GM06990 (cell line): Measurements from ENCODE around the gene NHS.

Experiments
- DNase-seq: peaks from one replicate; pipeline ENCODE4 v3.0.0-alpha.2; 2011; ENCODE audit not compliant: insufficient read length; ENCODE audit errors: extremely low read depth
- H3K27me3 ChIP-seq: replicated peaks from 2 replicates; pipeline ENCODE4 v1.6.0; 2011; ENCODE audit warnings: low read length; ENCODE audit not compliant: control insufficient read depth, insufficient read depth
- H3K36me3 ChIP-seq: 2 replicates; pipeline ENCODE4 v1.5.1; 2011; ENCODE audit warnings: low read length; ENCODE audit not compliant: control insufficient read depth, insufficient read depth
- H3K4me3 ChIP-seq: replicated peaks from 2 replicates; pipeline ENCODE4 v1.5.1; 2011; ENCODE audit warnings: low read depth, mild to moderate bottlenecking, control low read depth, low read length
- CTCF ChIP-seq: IDR thresholded peaks from 2 replicates; pipeline ENCODE4 v1.5.1; 2011; ENCODE audit warnings: low read length, control low read depth, mild to moderate bottlenecking, inconsistent platforms; ENCODE audit not compliant: insufficient read depth, poor library complexity, severe bottlenecking

NHS gene

GRCh38 chrX:17375367-17375636 is 302 bp downstream of the NHS start:
- DNase-seq, result no peak
- H3K4me3 ChIP-seq, result no peak overlapping the region

GRCh38 chrX:17375637-17376430 is 834 bp downstream of the NHS start:
- DNase-seq, result peak; percentile 1

More at GRCh38 chrX:17375367-17375636, 302 bp downstream of the NHS start:
- no peak for TF ChIP-seq CTCF
- Histone ChIP-seq H3K27me3 (no peaks in the 10 kb centered on the region; the same call in 1 of the 2 replicates), H3K36me3 (no peaks in the 10 kb centered on the region)

GRCh38 chrX:17376431-17377077 is 1.6 kb downstream of the NHS start:
- H3K27me3 ChIP-seq, result no peaks in the 10 kb centered on the region; the same call in 1 of the 2 replicates
- no peak for TF ChIP-seq CTCF
- peak; percentile 3 for DNase-seq

More at GRCh38 chrX:17375637-17376430, 834 bp downstream of the NHS start:
- H3K36me3 ChIP-seq, result no peaks in the 10 kb centered on the region
- no peak for TF ChIP-seq CTCF
- H3K27me3 ChIP-seq, result no peaks in the 10 kb centered on the region; the same call in 1 of the 2 replicates
- H3K4me3 ChIP-seq, result no peak overlapping the region

GRCh38 chrX:17377091-17377717 is 2.2 kb downstream of the NHS start:
- peak; percentile 10 for DNase-seq
- TF ChIP-seq CTCF, result no peak
- H3K27me3 ChIP-seq, result no peaks in the 10 kb centered on the region; the same call in 1 of the 2 replicates
- H3K36me3 ChIP-seq, result no peaks in the 10 kb centered on the region
- no peak overlapping the region for H3K4me3 ChIP-seq

More at GRCh38 chrX:17376431-17377077, 1.6 kb downstream of the NHS start:
- H3K4me3 ChIP-seq, result no peak overlapping the region
- H3K36me3 ChIP-seq, result no peaks in the 10 kb centered on the region

GRCh38 chrX:17377795-17378194 is 2.8 kb downstream of the NHS start:
- H3K27me3 ChIP-seq, result no peaks in the 10 kb centered on the region; the same call in 1 of the 2 replicates
- DNase-seq, result no peak
- no peak for TF ChIP-seq CTCF
- H3K4me3 ChIP-seq, result no peak overlapping the region
- H3K36me3 ChIP-seq, result no peaks in the 10 kb centered on the region
